ENCODE results near the gene HNF1A.

DNA sequence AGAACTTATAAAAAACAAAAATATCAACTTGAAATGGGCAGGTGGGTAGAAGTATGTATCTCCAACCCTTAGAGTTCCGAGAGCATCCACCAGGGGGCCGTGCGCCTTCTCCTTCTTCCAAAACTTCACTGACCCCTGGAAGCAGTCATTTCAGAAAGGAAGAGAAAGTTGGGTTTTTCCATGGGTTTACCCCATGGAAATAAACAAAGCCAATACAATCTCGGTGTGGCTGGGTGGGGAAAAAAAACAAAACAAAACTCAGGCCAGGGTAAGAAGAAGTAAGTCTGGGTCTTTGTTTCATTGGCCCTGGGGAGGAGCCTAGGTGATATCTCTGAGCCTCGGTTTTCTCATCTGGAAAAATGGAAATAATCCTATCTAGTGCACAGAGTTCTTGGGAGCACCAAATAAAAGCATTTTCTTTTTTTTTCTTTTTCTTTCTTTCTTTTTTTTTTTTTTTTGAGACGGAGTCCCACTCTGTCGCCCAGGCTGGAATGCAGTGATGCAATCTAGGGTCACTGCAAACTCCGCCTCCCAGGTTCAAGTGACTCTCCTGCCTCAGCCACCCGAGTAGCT lies 33.6 kb upstream of the HNF1A start:
- TF ChIP-seq, protein P1, sequence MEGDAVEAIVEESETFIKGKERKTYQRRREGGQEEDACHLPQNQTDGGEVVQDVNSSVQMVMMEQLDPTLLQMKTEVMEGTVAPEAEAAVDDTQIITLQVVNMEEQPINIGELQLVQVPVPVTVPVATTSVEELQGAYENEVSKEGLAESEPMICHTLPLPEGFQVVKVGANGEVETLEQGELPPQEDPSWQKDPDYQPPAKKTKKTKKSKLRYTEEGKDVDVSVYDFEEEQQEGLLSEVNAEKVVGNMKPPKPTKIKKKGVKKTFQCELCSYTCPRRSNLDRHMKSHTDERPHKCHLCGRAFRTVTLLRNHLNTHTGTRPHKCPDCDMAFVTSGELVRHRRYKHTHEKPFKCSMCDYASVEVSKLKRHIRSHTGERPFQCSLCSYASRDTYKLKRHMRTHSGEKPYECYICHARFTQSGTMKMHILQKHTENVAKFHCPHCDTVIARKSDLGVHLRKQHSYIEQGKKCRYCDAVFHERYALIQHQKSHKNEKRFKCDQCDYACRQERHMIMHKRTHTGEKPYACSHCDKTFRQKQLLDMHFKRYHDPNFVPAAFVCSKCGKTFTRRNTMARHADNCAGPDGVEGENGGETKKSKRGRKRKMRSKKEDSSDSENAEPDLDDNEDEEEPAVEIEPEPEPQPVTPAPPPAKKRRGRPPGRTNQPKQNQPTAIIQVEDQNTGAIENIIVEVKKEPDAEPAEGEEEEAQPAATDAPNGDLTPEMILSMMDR (IDR thresholded peaks at IDR 0.05): peak; percentile 23 to 59 (median 39)
- TF ChIP-seq POLR2A (IDR thresholded peaks at IDR 0.05): no peak
